Fibroblast of the conjunctiva (primary cell): ENCODE measurements around the gene COPS6.

ENCODE experiments used
- DNase-seq: peaks from one replicate; pipeline ENCODE4 v3.0.0-alpha.2; 2010; ENCODE audit warnings: low read depth

COPS6 gene

DNA sequence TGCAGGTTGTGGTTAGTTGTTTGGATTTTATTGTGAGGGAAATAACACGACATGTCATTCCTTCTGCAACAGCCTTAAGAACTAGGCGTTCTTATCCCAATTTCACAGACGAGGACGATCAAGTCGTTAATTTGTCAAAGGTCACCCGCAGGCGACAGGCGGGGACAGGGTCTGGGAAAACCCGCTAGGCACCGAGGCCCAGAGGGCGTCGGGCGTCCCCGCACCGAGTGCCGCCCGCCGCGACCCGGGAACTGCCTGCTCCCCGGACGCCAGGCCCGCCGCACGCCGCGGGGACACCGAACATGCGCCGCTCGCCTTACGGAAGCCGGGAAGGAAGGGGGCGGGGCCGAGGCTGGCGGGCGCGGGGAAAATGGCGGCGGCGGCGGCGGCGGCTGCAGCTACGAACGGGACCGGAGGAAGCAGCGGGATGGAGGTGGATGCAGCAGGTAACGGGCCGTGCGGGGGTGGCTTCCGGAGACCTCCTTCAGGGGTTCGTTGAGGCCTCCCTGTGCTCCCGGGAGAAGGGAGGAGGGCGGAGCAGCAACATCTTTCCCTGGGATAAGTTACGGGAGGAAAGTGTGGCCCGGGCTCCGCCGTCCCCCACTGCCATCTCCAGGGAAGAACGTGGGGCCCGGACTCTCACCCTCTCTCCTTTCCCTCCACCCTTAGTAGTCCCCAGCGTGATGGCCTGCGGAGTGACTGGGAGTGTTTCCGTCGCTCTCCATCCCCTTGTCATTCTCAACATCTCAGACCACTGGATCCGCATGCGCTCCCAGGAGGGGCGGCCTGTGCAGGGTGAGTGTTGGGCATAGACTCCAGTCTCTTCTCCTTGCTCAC lies at the start of gene COPS6:
Gene COPS6, plus strand, starts transcription at position 349 of the 837 bp plus-strand sequence. Its CDS starts 22 bp downstream, at position 371.
- DNase-seq = no peak

DNA sequence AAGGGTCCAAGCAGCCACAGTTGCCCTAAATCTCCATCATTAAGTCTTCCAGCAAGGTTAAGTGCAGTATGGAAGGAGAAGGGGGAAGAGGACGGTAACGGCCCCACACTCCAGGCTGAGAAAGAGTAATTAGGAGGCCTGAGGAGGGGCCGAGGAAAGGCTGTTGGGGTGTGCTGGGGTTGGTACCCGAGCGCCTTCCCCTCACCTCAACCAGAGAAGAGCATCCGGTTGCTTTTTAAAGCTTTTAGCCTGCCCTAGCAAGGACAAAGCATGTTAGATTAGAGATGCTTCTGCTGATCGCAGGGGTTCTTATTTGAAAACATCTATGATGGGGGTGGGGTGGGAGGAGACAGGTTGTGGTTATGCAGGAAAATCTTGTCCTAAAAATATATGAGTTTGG lies 48.2 kb upstream of the COPS6 start:
- DNase-seq = no peak

DNA sequence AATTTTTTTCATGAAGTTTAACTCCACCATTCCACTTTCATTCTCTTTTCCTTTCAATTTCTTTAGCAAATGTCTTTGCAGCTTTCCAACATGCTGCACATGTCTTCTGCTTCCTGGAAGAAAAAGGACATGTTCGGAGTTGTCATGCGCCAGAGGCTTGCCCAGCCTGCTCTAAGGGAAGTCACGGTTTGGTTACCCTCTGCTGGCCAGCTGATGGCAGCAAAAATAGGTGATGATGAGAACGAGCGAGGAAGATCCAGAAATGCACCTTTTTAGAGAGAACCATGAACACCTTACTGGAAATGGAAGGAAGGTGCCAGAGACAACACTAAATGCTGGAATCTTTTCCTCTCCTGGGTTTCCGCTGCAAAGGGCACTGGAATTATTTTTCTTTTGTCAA lies 44.1 kb upstream of the COPS6 start:
- no peak for DNase-seq

DNA sequence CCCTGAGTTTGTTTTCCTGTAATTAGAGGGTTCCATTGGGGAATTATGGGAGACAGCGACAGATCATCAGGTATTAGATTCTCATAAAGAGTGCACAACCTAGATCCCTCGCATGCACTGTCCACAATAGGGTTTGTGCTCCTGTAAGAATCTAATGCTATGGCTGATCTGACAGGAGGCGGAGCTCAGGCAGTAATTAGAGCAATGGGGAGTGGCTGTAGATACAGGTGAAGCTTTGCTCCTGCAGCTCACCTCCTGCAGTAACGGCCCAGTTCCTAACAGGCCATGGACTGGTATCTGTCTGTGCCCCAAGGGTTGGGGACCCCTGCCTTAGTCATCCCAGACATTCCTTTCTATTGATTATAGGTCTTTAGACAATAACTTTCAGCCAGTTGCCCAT lies 40.1 kb upstream of the COPS6 start:
- DNase-seq = no peak

DNA sequence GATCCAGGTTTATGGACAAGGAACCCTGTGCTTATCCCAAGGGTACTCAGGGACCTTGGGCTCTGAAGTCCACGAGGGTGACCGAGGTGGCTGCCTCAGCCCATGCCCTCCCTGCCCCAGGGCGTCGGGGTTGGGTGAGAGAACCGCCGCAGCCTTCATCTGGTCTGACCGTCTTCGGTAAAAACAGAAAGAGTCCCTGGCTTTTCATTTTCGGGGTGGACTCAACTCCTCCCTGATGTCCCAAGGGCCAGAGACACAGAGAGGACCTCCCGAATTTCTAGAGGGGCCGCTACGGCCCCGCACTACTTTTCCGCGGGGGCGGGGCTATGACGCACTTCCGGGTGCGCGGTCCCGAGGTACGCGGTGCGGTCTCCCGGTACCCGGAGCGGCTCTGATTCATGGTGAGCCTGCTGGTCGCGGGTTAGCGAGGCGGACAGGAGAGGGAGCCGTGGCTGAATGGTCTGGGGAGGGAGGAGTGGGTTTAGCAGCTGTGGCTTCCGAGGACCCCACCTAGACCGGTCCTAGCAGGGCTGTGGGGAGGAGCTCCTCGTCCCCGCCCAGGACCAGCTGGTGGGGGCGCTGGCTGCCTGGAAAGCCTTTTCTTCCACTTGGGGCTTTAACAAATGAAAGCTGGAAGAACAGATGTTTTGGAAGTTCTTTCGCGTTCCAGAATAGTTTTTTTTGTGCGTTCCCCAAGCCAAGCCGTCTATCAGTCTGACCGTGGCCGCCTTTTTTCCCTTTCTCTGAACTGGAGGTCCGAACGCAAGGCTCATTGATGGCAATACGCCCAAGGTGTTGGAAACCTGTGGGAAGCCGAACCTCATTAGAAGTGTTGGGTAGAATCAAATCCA lies 39.1 kb upstream of the COPS6 start, which contains the start of gene ZSCAN21:
Gene ZSCAN21, plus strand, starts transcription at position 334 of the 851 bp plus-strand sequence. CDS start 7,233 bp downstream, outside the sequence.
- peak; percentile 51 for DNase-seq

DNA sequence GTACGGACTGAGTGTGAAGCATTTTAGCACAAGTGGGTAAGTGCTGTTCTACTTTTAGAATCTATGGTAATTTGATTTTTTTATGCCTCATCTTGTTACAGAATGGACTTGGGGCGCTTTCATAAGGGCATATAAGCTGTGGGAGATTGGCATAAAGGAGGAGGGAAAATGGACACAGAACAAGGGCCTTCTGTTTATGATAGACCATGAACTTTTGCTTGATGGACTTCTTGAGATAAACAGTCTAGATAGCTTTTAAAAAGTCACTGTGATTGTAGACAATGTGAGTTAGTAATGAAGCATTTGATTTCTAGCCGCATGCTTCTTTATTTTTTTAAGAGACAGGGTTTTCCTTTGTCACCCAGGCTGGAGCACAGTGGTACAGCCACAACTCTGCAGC lies 37.2 kb upstream of the COPS6 start:
- no peak for DNase-seq

DNA sequence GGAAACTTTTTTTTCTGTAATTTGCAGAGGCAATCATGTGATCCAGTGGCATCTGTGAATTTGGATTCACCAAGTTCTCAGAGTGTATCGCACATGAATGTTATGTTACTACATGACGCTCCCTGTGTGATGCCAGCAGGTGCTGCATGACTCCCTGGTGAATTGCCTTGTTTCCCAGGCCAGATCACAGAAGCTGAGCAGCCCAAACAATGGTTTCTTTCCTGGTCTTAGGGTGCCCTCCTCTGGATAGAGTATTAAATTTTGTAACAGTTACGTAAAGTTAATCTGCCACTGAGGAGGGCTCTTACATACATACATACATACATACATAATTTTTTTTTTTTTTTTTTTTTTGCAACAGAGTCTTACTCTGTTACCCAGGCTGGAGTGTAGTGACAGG lies 35.6 kb upstream of the COPS6 start:
- DNase-seq = peak; percentile 29

DNA sequence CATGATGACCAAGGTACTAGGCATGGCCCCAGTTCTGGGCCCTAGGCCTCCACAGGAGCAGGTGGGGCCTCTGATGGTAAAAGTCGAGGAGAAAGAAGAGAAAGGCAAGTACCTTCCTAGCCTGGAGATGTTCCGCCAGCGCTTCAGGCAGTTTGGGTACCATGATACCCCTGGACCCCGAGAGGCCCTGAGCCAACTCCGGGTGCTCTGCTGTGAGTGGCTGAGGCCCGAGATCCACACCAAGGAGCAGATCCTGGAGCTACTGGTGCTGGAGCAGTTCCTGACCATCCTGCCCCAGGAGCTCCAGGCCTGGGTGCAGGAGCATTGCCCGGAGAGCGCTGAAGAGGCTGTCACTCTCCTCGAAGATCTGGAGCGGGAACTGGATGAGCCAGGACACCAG lies 31.8 kb upstream of the COPS6 start:
- DNase-seq = no peak

- no peak for DNase-seq
These were observed 29.5 kb upstream of the COPS6 start for GRCh38 chr7:100059251-100059739.

GRCh38 chr7:100061518-100062193 lies 27.1 kb upstream of the COPS6 start:
- no peak for DNase-seq

GRCh38 chr7:100063376-100063775 lies 25.4 kb upstream of the COPS6 start:
- DNase-seq = no peak

- no peak for DNase-seq
These were observed 24.6 kb upstream of the COPS6 start for GRCh38 chr7:100064162-100064561.

- peak; percentile 79 for DNase-seq
These were observed 23.1 kb upstream of the COPS6 start for GRCh38 chr7:100065452-100066186.

DNA sequence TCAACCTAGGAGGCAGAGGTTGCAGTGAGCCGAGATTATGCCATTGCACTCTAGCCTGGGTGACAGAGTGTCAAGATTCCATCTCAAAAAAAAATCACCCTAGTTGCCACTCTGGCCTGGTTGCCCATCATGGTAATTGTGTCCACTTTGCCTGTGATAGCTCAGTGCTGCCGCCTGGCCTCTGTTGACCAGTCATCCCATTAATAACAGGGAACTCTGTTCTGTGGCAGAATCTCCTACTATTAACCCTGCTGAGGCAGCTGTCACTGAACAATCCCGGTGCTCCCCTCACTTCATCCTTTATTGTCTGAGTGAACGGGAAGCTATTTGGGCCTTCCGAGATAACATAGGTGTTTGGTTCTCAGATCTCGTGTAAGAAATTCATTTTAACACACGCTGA lies 21.8 kb upstream of the COPS6 start:
- DNase-seq = no peak

DNA sequence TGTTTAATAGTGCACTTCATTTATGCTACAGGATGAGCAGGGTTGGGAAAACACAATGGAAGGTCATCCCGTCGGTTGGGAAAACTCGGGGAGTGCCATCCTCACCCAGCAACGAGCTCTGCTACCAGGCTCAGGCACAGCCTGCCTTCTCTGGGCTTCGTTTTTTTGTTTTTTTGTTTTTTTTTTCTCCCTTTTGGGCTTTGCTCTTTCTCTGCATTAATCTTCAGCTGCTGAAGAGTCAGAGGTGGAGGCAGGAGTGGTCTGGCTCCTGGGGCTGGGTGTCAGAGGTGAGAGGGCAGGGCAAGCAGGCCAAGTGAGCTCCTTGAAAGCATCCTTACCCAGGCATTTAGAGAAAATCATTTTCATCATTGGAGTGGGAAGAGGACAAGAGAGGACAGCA lies 18.8 kb upstream of the COPS6 start:
- no peak for DNase-seq

- no peak for DNase-seq
These were observed 17.6 kb upstream of the COPS6 start for GRCh38 chr7:100071018-100071723.

DNA sequence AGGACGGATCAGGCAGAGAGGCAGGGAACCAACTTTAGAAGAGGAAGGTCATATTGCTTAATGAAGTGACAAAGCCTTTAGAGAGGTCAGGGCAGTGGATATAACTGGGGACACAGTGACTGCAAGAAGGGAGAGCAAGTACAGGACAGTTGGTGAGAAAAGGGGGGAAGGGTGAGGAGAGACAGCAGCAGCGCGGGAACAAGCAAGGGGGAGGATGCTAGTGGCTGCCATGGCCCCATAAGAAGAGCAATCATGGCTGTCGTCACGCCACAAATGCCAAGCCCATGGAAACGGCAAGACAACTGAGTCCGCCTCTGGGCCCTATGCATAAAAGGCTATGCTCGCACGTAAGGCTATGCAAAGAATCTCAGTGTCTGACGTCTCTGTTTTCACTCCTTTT lies 16.3 kb upstream of the COPS6 start:
- DNase-seq = no peak

GRCh38 chr7:100074841-100075240 lies 13.9 kb upstream of the COPS6 start:
- DNase-seq = no peak

GRCh38 chr7:100075418-100075817 lies 13.4 kb upstream of the COPS6 start:
- DNase-seq = no peak

DNA sequence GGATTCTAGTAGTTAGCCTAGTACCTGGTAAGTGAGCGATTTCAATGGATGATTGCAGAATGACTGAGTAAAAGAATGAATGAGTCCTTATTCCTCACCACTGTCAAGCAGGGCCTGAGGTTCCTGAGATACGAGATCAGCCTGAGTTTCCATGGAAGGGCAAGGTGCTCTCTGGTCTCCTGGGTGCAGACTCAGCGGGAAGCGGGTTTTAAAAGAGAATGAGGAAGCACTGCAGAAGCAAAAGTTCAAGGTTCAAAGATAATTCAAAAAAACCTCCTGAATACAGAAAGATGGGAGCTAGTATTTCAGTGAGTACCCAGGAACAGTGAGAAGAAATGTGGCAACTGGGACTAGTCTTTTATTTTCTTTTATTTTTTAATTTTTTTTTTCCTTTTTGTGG lies 11.6 kb upstream of the COPS6 start:
- DNase-seq = no peak

- DNase-seq = no peak
These were observed 9.7 kb upstream of the COPS6 start for GRCh38 chr7:100079024-100079560.
